Sigmoid colon (tissue), 4 donors: ENCODE data around the gene RANBP17.

Experiments used
- CTCF ChIP-seq, 4 experiments: fragments of 450-650 bp in 3 of 4; fragments of 200-600 bp in 1 of 4; IDR thresholded peaks; one replicate each; pipeline ENCODE4 v1.5.1; 2016 to 2019; ENCODE audit warnings: antibody characterized with exemption in 4 of 4, mild to moderate bottlenecking in 3 of 4, moderate library complexity in 2 of 4
- POLR2A ChIP-seq, 2 donors: fragments of 450-650 bp; IDR thresholded peaks; one replicate each; pipeline ENCODE4 v1.6.1; 2016; ENCODE audit warnings: antibody characterized with exemption in 2 of 2, mild to moderate bottlenecking in 2 of 2, moderate library complexity in 2 of 2
- POLR2AphosphoS5 ChIP-seq, 4 donors: sonication (generic); formaldehyde crosslinking; IDR thresholded peaks; one replicate each; pipeline ENCODE4 v1.6.1; 2017; ENCODE audit warnings: antibody characterized with exemption in 4 of 4

DNA sequence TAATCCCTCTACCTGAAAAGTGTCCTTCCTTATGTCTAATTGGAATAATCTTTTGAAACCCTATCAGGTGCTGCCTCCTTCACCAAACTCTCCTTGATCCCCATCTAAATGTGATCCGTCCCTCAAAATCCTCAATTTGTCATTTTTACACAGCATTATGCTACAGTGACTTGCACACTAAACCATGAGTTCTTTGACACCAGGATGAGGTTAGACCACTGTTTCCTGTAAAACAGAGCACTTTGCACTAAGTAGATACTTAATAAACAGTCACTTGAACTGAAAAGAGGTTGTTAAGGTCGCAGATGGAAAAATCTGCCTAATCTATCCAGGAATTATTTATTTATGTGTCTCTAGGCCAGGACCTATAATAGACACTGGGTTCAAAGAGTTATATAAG, 403.0 kb downstream of the RANBP17 start:
- TF ChIP-seq POLR2AphosphoS5 (IDR thresholded peaks at IDR 0.05) (no peak), CTCF (IDR thresholded peaks at IDR 0.05) (no peak), POLR2A (IDR thresholded peaks at IDR 0.05) (no peak)
